Activated CD8-positive, alpha-beta memory T cell treated with anti-CD3 and anti-CD28 coated beads, Interleukin-2, amount 50 U/mL, for 4 hours (primary cell): Measurements from ENCODE around the gene SLC37A2.
"Not testable (repeated sequence)": the region's sequence is repeated elsewhere in the genome, so short reads cannot be mapped to it uniquely, and the experiment has no call there.

Experiments used
- DNase-seq: peaks from one replicate; pipeline ENCODE4 v3.0.0-alpha.2; 2020

SLC37A2 gene

DNA sequence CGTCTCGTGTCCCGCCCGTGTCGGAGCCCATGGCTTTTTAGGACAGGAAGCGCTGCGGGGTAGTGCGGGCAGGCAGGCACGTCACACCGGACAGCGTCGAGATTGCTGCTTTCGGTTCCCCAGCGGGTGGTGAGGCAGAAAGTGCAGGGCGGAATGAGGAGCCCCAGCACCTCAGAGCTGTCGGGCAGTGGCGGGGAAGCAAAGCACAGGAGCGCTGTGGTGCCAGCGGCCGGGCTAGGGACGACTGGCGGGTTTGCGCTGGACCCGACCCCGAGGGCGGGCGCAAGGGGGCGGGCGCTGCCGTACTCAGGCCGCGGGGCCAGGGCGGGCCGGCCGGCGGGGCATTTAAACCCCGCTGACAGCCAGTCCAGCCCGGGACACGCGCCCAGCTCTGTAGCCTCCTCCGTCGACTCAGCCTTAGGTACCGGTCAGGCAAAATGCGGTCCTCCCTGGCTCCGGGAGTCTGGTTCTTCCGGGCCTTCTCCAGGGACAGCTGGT is at the start of gene SLC37A2:
Gene SLC37A2 (plus strand): TSS at position 375 of the 498 bp plus-strand sequence. CDS start 63 bp downstream, at position 438.
- DNase-seq: peak; percentile 37

DNA sequence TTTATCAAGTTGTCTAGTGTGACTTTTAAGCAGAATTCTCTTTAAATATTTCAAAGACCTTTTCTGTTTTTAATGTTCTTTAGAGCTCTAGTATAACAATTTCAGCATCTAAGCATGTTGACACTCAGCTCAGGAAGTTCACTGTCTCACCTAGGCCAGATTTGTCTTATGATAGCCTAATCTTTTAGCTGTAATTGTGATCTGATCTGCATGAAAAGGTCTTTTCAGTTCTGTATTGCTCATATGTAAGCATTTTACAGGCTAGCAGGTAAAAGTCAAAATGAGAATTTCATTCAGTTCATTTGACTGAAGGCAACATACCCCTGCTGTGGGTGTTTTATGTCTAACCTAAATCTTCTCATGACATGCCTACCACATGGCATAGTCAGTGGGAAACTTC is 46.7 kb upstream of the SLC37A2 start:
- no peak for DNase-seq

DNA sequence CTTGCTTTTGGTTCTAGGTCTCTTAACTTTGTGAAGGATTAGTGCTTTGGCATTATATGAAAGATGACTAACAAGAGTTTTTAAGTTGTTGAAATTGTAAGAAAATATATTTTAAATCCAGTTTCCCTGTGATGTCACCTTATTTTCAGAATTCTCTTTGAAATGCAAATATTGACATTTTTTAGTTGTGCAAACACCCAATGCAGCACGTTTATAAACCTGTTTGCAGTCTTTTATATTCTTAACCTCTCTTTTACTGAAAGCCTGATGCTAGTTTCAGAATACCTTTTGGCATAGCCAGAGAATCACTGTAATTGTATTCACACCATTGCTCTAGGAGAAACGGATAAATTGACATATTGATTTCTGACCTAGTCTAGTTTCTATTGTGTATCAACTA is 42.8 kb upstream of the SLC37A2 start:
- no peak for DNase-seq

DNA sequence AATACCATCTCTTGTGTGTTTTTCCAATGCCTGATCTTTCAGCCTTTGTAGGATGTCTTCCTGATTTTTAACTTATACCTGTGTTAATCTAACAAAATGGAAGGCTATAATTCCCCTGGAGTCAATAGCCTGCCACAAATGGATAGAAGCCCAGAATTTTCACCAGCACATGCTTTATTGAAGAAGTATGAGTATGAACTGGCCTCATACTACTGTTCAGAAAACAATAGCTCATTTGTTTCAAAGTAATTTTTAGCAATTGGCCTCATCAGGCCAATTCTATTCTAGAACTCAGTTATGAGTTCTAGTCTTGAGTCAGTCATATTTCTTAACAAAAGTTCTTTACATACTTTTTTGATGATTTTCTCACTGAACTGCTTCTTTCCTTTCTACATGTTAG is 40.6 kb upstream of the SLC37A2 start:
- DNase-seq: no peak

DNA sequence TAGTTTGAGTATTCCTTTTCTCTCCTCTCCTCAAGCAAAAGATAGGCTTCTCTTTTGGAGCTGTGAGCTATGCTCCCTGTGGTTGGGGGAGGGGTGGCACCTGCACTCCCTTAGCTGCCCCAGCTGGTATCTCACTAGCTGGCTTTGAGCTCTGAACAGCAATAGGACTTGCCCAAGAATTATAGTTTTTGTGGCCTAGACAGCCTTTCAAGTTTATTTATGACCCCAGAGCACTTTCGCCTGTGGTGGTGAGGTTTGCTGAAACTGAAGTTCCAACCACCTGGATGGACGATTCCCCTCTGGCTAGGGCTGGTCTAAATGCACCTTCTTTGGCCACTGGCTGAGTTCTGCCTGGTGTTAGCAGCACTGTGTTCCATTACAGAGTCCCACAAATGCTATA is 37.1 kb upstream of the SLC37A2 start:
- no peak for DNase-seq

DNA sequence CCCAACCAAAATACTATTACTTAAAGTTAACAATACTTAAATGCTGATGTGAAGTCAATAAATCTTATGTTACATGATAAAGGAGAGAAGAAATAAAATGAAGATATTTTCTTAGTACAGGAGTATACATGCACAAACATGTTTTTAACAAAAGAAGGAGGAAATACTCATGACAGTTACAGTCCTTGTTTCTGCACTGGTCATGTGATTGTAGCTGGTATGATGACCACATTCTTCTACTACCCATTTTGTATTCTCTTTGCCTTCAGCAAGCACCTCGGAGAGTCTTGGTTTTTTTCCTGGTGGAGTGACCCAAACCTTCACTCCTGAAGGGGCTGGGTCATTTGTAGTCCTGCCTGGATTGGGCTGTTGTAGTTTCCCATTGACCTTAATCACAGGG is 33.7 kb upstream of the SLC37A2 start:
- not testable (repeated sequence) for DNase-seq

DNA sequence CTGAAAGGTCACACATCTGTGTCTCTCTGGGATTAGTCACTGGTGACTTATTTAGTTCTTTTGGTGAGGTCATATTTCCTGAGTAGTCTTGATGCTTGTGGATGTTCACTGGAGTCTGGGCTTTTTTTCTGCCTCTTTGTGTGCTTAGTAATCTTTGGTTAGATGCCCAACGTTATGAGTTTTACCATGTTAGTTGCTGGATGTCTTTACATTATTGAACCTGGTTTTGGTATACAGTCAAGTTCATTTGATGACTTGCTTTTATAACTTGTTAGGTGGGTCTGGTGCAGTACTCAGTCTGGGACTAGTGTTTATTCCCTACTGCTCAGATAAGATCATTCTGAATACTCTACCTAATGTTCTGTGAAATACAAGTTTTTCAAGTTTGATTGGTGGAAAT is 26.2 kb upstream of the SLC37A2 start:
- DNase-seq: no peak

DNA sequence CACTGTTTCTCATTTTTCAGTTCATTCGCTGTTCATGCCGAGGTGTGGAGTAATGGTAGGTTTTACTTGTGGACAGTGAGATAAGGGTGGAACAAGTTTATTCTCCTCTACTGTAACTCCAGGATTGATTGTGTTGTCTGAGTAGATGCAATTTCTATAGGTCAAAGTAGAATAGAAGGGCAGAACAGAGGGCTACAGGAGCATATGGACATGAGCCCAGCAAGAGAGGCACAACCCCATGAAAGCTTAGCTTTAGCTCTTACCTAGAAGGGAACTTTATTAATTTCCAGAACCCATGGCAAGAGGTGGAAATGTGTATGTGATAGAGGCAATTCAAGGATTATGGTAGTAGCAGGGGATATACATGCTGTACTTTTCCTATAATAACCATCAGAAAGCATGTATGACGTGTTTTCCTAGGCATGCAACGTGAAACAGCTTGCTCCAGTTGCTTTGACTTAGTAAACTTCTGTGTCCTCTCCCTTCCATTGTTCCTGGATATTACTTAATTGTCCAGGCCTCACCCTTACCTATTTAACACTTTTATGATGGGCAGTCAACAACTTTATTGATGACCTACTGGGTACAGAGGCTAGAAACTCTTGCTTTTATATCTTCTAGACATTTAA is 13.8 kb upstream of the SLC37A2 start:
- no peak for DNase-seq

DNA sequence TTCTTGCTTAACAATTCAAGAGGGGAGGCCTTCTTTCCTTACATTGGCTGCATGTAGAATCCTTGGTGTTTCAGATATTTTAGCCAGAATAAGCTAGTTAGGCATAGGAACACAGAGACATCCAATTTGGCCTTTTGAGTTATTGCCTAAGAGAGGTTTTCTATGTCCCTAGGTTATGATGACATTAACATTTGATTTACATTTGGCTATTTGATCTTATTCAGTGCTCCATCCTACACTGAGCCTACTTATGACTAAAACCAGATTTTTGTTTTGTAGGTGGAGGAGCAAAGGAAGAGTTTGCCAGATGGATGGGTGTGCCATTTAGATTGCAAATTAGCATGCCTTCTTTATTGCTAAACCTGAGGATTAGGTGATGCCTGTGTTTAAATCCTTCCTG is 11.1 kb upstream of the SLC37A2 start:
- DNase-seq: no peak

DNA sequence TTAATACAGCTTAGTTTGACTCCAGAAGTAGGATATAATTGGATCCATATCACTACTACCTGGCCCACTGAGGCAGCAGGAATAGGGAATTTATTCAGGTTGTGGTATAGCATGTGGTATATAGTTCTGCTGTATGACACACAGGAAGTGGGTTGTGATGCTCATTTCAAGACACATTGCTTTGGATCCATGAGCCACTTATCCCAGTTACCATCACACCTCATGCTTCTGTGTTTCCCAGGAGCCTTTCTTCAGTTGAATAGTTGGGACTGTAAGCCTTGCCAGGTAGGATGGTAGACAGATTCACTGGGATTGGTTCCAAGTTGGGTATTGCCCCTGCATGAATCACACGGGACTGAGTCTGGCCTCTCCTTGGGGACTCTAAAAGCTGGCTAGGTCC is 9.9 kb upstream of the SLC37A2 start:
- DNase-seq: no peak

DNA sequence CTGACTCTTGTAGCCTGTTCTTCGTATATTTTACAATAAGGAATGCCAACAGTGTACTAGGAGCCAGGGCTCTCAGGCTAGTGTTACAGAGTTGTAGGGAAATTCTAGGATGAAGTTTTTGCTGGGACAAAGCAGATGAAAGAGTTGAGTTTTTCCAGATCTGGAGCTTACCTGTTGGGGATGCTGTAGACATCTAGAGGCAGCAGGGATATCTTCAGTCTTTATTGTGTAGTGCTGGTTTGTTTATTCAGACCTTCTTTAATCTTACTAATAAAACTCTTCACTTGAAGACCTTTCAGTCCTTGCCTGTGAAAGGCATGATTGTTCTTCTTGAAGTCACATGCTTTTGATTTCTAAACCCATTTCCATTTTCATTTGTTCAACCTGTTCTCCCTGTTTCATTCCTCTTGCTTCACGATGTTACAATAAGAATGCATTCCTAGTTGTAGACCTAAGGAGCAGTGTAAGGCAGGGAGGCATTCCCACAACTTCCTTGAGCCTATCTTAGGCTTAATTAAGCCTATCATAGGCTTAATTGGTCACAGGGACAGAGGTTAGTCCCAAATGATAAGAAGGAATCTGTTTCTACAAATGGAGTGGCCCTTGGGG is 7.9 kb upstream of the SLC37A2 start:
- no peak for DNase-seq

DNA sequence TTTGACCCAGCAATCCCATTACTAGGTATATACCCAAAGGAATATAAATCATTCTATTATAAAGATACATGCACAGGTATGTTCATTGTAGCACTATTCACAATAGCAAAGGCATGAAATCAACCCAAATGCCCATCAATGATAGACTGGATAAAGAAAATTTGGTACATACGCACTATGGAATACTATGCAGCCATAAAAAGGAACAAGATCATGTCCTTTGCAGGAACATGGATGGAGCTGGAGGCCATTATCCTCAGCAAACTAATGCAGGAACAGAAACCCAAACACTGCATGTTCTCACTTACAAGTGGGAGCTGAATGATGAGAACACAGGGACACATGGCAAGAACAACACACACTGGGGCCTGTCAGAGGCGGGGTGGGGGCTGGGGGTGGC is 7.0 kb upstream of the SLC37A2 start:
- not testable (repeated sequence) for DNase-seq

DNA sequence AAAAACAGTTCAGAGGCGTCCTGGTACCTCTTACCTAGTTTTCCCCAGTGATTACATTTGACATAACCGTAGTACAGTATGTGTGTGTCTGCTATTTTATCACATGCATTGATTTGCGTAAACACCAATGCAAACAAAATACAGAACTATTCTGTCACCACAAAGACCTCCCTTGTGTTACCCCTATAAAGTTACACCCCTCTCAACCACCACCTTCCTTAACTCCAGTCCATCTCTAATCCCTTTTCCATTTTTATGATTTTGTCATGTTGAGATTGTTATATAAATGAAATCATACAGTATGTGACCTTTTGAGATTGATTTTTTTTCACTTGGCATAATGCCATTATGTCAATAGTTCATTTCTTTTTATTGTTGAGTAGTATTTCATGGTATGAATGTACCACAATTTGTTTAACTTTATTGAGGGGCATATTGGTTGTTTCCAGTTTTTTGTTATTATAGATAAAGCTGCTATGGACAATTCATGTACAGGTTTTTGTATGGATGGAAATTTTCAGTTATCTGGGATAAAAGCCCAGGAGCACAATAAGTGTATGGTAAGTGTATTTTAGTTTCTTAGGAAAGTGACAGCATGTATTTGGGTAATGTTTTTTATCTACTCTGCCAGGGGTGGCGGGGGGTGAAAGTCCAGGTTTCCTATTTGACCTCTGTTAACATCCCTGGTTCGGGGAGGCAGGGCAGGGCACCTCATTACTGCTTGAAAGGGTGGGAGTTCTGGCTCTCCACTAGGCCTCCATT is 6.0 kb upstream of the SLC37A2 start:
- no peak for DNase-seq

DNA sequence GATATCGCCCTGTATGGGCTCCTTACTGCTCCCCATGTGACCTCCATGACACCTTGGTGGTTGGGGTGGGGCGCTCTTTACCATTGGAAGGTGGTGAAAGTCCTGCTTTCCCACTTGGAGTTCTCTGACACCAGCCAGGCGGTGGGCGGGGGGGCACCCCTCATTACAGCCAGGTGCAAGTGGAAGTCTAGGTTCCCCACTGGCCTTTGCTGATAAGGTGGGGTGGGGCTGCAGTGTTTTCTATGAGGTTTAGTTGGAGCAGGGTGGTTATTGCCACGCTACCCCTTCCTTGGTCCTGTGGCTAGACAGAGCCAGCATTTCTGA is 5.5 kb upstream of the SLC37A2 start:
- no peak for DNase-seq

DNA sequence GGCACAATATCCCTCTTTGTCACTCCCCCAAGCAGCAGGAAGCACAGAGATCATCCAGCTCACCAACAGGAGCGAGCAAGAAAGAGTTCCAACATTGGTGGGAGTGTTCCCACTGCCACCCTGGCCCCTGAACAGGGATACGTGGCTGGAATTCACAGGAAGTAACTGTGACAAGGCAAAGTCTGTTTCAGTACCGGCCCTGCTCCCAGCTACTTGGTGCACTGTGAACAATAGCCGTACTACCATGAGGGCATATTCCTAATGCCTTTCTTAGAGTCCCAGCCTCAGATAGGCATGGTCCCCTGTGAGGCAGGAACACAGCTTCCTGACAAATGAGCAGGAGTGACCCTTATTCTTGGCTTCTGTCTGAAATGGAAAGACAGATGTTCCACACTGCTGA is 1.8 kb upstream of the SLC37A2 start:
- DNase-seq: no peak

DNA sequence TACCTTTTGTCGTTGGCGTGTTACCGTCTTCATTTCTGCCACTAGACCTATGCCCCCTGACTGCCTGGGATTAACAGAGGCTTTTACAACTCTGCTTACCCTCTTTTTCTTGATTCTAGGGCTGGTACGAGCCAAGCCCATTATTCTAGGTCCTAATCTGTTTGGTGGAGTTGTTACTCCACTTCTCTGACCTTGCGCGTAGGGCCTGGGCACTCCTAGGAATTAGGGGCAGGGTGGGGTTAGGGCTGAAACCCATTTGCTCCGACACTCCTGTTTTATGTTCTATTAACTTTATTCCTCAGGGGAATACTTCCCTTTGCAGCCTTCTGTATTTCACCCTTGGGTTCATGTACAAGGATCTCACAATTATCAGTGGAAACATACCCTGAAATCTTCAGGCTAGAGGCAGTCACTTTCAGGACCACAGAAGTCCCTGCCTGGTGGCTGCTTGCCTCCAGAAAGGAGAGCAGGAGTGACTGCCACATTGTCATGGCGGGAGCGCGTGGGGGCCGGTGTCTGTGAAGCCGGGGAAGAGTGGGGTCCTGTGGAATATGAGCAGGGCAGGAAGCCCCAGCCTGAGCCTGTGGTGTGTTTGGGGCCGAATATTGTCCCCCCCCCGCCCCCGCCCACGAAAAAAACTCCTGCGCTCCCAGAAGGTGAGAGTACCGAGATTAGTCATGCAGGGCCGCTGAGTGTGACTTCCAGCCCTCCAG is 731 bp upstream of the SLC37A2 start:
- no peak for DNase-seq

DNA sequence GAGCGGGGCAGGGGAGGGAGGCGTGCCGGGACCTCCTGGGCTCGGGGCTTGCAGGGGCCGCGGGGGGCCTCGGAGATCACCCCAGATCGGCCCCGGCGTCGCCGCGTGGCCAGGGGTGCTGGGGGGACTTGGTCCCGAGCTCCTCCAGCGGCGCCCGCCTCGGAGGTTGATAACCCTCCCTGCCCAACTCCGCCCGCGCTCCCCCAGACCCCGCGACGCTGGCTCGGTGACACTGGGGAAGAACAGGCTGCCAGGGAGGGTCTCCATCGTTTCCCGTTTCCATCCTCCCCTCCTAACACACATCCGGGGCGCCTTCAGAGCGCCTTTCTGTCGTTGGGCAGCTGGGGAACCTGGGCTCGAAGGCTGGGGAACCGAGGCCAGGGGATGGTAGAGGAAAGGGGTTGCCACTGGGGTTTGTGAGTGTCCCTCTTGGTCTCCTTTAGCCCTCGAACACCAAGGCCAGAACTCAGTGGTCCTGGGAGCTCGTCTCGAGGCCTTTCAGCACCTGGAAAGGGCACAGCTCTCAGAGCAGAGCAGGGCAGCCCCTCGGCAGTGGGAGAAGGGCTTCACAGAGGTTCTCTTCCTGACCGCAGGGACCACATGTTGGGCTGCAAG is 431 bp downstream of the SLC37A2 start:
- no peak for DNase-seq

DNA sequence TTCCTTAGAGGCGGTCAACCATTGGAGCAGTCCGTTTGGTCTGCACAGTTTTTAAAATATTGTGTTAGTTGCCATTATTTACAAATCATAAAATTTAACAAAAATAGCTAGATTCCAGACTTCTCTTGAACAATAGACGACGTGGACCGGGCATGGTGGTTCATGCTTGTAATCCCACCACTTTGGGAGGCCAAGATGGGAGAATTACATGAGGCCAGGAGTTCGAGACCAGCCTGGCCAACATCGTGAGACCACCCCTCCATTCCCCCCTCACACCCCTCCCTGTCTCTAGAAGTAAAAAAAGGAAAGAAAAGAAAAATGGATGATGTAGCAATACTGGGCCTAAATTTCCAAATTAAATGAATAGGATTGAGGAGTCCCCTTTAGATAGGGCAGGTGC is 965 bp downstream of the SLC37A2 start:
- DNase-seq: no peak

DNA sequence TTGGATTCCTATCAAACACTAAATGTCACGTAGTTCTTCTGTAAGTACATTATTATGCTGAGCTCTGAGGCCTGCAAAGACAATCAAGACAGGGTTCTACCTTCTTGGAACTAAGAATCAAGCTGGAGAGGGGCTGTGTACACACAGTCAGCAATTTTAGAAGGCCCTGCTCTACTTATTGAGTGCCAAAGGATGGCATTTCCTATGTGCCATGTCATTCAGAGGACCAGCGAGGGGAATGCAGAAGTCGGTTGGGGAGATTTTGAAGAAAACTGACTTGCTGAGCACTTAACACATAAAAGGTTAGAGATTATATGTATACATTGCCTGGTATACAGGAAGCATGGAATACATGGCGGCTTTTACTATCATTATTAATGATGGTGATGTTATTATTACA is 5.3 kb downstream of the SLC37A2 start:
- no peak for DNase-seq

DNA sequence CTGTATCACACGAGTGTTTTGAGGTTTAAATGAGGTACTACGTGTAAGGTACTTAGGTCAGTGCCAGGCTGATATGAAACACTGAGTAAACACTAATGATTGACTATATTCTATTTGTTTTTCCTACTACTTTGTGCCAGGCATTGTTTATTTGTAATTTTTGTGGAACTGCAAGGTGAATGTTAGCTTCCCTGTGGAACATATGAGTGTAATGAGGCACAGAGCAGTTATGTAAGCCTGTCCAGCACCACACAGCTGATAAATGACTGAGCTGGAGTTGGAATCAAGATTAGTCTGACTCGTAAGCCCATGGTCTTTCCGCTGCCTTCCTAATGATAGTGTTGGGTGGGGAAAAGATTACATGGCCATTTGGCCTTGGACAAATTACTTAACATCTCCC is 5.9 kb downstream of the SLC37A2 start:
- DNase-seq: no peak

DNA sequence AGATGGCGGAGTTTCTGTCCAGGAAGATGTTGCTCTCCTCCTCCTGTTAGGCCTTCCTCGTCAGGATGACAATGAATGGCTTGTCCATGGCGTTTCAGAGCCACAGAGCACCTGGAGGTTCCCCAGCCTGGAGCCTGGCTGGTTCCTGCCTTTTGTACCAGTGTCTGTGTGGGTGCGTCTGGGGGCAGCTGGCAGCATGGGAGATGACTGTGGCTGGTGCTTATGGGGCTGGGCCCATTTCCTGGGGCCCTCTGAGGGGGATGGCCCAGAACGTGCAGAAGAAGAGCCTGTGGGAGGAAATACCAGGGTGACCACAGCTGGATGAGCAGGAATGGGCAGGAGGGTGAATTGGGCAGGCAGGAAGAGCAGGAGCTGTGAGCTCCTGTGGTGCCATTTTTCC is 6.7 kb downstream of the SLC37A2 start:
- no peak for DNase-seq

DNA sequence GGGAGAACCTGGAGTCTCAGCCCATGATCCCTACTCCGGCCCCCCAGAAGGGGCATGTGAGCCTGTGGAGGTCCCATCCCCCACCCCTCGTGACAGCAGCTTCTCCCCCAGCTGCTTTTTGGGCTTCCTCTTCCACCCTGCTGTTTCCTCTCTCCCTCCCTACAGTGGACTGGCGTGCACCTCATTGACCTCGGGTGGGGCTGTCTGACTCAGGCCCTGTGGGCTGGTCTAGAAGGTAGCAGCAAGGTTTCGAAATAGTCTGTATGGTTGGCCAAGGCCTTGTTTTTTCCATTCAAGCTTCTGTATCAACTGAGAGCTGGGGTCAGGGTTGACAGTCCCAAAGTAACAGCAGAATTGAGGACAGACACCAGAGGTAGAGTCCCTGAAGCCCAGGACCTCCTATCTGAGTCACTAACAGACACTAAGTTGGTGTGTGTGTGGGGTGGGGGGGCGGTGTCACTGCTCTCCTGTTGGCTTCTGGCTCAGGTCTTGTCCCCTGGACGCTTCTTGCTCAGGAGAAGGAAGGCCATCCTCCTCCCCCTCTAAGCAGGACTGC is 7.7 kb downstream of the SLC37A2 start:
- DNase-seq: no peak

DNA sequence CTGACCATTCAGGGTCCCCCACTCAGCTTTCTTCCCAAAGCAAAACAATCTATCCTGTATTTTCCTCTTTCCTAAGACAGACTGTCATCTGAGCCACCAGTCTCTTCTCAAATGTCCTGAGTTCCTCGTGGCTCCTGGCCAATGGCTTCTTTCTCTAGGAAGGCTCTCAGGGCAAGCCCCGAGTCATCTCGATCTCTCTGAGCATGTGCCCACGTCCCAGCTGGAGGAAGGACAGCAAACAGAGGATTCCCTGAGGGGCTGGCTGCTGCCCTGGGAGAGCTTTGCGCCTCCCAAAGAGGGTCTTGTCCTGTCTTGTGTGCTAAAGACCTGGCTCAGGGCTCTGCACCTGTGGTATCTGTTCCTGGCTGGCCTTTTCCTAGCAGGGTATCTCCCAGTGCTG is 8.3 kb downstream of the SLC37A2 start:
- no peak for DNase-seq
